ENCODE results near the gene HIKESHI. TPM values are rescaled to one million over a fixed set of nuclear protein-coding genes. Genes with fewer than 3 reads are reported as not detected.

HIKESHI gene
- total and polyA plus RNA-seq, 2 experiments from 2014 or later = 71.2 to 162 TPM

GRCh38 chr11:86380295-86381059 is 78.4 kb downstream of the HIKESHI start:
- Histone ChIP-seq H3K27ac (ENCODE audit: low read depth) (no peak overlapping the region), H4K20me1 (replicated peaks; ENCODE audit: insufficient read depth) (no peaks in the 10 kb centered on the region), H2AFZ (no peak overlapping the region), H3K9me2 (ENCODE audit: insufficient read depth) (peaks cover 4% of the 10 kb centered on the region; the same call in 1 of the 2 replicates), H3K27me3 (ENCODE audit: insufficient read depth) (no peaks in the 10 kb centered on the region), H3K4me1 (ENCODE audit: insufficient read depth) (no peaks in the 10 kb centered on the region), H3F3A (replicated peaks; ENCODE audit: low read depth) (no peaks in the 10 kb centered on the region), H3K79me2 (replicated peaks; ENCODE audit: insufficient read depth) (no peaks in the 10 kb centered on the region), H3K4me2 (no peak overlapping the region), H3K4me3 (no peak overlapping the region), H3K36me3 (ENCODE audit: insufficient read depth) (no peaks in the 10 kb centered on the region)
- H3K27me3 Mint-ChIP-seq (ENCODE audit: insufficient read depth, low read depth, poor library complexity) = no peaks in the 10 kb centered on the region
- no peaks in the 10 kb centered on the region for H3K9me3 Mint-ChIP-seq
- H3K27ac Mint-ChIP-seq = no peak overlapping the region
- DNase-seq (ENCODE audit: low spot score) (no peak), ATAC-seq (no peak)
- no peak for TF ChIP-seq ZNF331 (CRISPR knock-in tag; IDR thresholded peaks at IDR 0.05; ENCODE audit: low read depth)
- no peak for TF ChIP-seq STAT1 (IDR thresholded peaks at IDR 0.05; ENCODE audit: unreplicated experiment)
- TF ChIP-seq EZH2phosphoT487 (IDR thresholded peaks at IDR 0.05; ENCODE audit: unreplicated experiment) = no peak
- TF ChIP-seq CTCF (conservative IDR thresholded peaks at IDR 0.05; ENCODE audit: low read depth in 2 of 2) = no peak
- no peak for TF ChIP-seq ZNF114 (CRISPR knock-in tag; IDR thresholded peaks at IDR 0.05)
- TF ChIP-seq POLR2AphosphoS5 (IDR thresholded peaks at IDR 0.05; ENCODE audit: low read depth) = no peak
- no peak for TF ChIP-seq EZH2 (IDR thresholded peaks at IDR 0.05; ENCODE audit: low read depth, unreplicated experiment)
- TF ChIP-seq REST (IDR thresholded peaks at IDR 0.05; ENCODE audit: unreplicated experiment) = no peak
- H3K4me1 Mint-ChIP-seq = no peaks in the 10 kb centered on the region; the same call in 2 of the 3 replicates
- H3K4me3 Mint-ChIP-seq = no peak overlapping the region
- H3K36me3 Mint-ChIP-seq (ENCODE audit: low read depth) = no peaks in the 10 kb centered on the region; the same call in 2 of the 3 replicates
